Caco-2 (cell line): ENCODE measurements around the gene EVL. TPM values are rescaled to one million over a fixed set of nuclear protein-coding genes. Genes with fewer than 3 reads are reported as not detected.
A peak's percentile ranks its signal among the peaks of the same experiment; 100 is the strongest.
"Not testable (repeated sequence)": the region's sequence is repeated elsewhere in the genome, so short reads cannot be mapped to it uniquely, and the experiment has no call there.

Experiments used
- BruUV-seq: library from RNA; stranded (reverse); fragments of 400-500 nt; replicated peaks from 2 replicates; lab custom pipeline; 2021; lab: Mats Ljungman, UMichigan
- CTCF ChIA-PET: fragments of 300-600 bp; sonication (Branson Sonifier 250); formaldehyde crosslinking; loops from one replicate; lab custom pipeline; 2022; ENCODE audit warnings: antibody characterized with exemption; lab: Charles Lee
- POLR2A ChIA-PET: fragments of 300-600 bp; sonication (Branson Sonifier 250); formaldehyde crosslinking; loops from one replicate; lab custom pipeline; 2022; ENCODE audit warnings: antibody characterized with exemption; lab: Charles Lee
- DNase-seq, 2 experiments: peaks; one replicate each; pipeline versions ENCODE4 v3.0.0 to v3.0.0-alpha.2; 2020 to 2022
- H3K27me3 ChIP-seq: replicated peaks from 2 replicates; pipeline ENCODE4 v1.6.0; 2011; ENCODE audit warnings: low read length; ENCODE audit not compliant: control insufficient read depth, insufficient read depth
- H3K36me3 ChIP-seq: 2 replicates; pipeline ENCODE4 v1.5.1; 2011; ENCODE audit warnings: low read length; ENCODE audit not compliant: control insufficient read depth, insufficient read depth
- H3K4me1 ChIP-seq: fragments of 250-450 bp; sonication (Bioruptor Pico); 2 replicates; pipeline ENCODE4 v1.5.1; 2020; ENCODE audit warnings: mild to moderate bottlenecking
- H3K4me3 ChIP-seq: 2 replicates; pipeline ENCODE4 v1.5.1; 2011; ENCODE audit warnings: low read depth, mild to moderate bottlenecking, control low read depth, low read length
- H3K9me3 ChIP-seq: fragments of 250-450 bp; sonication (Bioruptor Pico); 2 replicates; pipeline ENCODE4 v1.5.1; 2020; ENCODE audit warnings: mild to moderate bottlenecking, moderate library complexity
- H3K27ac Mint-ChIP-seq: one replicate; pipeline ENCODE4 v1.8.0; 2022; ENCODE audit warnings: mixed read lengths; ENCODE audit not compliant: unreplicated experiment
- H3K27me3 Mint-ChIP-seq: one replicate; pipeline ENCODE4 v1.8.0; 2022; ENCODE audit warnings: mixed read lengths; ENCODE audit not compliant: insufficient read depth, unreplicated experiment
- H3K36me3 Mint-ChIP-seq: one replicate; pipeline ENCODE4 v1.8.0; 2022; ENCODE audit warnings: mild to moderate bottlenecking, mixed read lengths; ENCODE audit not compliant: insufficient read depth, unreplicated experiment
- H3K4me1 Mint-ChIP-seq: one replicate; pipeline ENCODE4 v1.8.0; 2022; ENCODE audit warnings: low read depth, mixed read lengths; ENCODE audit not compliant: unreplicated experiment
- H3K4me3 Mint-ChIP-seq: one replicate; pipeline ENCODE4 v1.8.0; 2022; ENCODE audit warnings: mild to moderate bottlenecking, moderate library complexity, mixed read lengths; ENCODE audit not compliant: unreplicated experiment
- H3K9me3 Mint-ChIP-seq: one replicate; pipeline ENCODE4 v1.8.0; 2022; ENCODE audit warnings: mixed read lengths; ENCODE audit not compliant: unreplicated experiment
- CTCF ChIP-seq, 2 experiments: fragments of 200-600 bp in 1 of 2; IDR thresholded peaks; 1 replicate in 1 of 2; 2 replicates in 1 of 2; pipeline versions ENCODE4 v1.5.1 to v1.8.0; 2011 to 2022; ENCODE audit warnings: antibody characterized with exemption in 1 of 2, control low read depth in 1 of 2, inconsistent platforms in 1 of 2, low read depth in 1 of 2, low read length in 1 of 2, mild to moderate bottlenecking in 1 of 2, moderate library complexity in 1 of 2; ENCODE audit not compliant: insufficient read depth in 1 of 2, severe bottlenecking in 1 of 2, unreplicated experiment in 1 of 2
- intact Hi-C: fragments of 100-400 bp; cut with micrococcal nuclease; formaldehyde crosslinking; loops from one replicate; pipeline ENCODE4 v1.10.0; 2022; ENCODE audit not compliant: unreplicated experiment
- total RNA-seq: library from RNA; stranded (reverse); gene quantifications from 2 replicates; pipeline ENCODE4 v1.2.3, GENCODE V29; 2022

EVL gene
- total RNA-seq, 1 experiment from 2014 or later, result 14.2 TPM

DNA sequence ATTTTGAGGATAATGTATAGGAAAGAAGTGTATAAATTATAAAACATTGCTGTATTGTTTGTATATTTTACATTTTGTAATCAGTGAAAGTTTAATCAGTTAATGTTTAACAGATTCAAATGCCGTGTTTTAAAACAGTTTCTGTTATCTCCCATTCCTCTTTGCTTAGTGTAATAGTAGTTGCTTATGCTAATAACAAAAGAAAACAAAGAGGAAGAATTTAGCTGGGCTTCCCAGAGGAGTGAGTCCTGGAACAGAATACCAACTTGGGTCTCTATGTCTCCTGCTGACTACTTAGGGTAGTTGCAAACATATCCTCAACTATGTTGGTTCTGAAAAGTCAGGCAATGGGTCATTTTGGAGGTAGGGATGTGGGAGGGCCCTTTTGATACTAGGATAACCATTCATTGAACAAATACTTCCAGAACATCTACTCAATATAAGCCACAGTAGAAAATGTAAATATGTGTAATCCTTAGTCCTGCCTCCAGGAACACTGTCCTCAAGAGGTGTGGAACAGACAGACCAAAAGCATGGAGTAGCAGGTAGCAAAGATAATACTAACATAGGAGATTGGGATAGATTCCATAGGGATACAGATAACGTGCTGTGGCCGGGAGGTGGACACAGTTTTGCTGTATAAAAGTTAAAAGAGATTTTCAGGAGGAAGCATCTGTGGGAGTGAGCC, 36.1 kb upstream of the EVL start:
- intact Hi-C loops, result no loop called here
- Mint-ChIP-seq H3K4me3 (no peak overlapping the region), H3K9me3 (no peaks in the 10 kb centered on the region), H3K27ac (peak overlapping the region; percentile 49), H3K4me1 (peaks cover 25% of the 10 kb centered on the region), H3K27me3 (no peaks in the 10 kb centered on the region), H3K36me3 (no peaks in the 10 kb centered on the region)
- no peak for DNase-seq
- no peak overlapping the region for H3K4me3 ChIP-seq
- no peak for TF ChIP-seq CTCF (IDR thresholded peaks at IDR 0.05; ENCODE audit: insufficient read depth in 1 of 2, low read depth in 1 of 2, low read length in 1 of 2, severe bottlenecking in 1 of 2, unreplicated experiment in 1 of 2)
- no peaks in the 10 kb centered on the region for H3K36me3 ChIP-seq
- H3K9me3 ChIP-seq, result no peaks in the 10 kb centered on the region
- H3K4me1 ChIP-seq, result peaks cover 22% of the 10 kb centered on the region
- POLR2A ChIA-PET, result no interaction called here
- H3K27me3 ChIP-seq, result no peaks in the 10 kb centered on the region
- no TSS peak for BruUV-seq
- CTCF ChIA-PET, result no interaction called here

DNA sequence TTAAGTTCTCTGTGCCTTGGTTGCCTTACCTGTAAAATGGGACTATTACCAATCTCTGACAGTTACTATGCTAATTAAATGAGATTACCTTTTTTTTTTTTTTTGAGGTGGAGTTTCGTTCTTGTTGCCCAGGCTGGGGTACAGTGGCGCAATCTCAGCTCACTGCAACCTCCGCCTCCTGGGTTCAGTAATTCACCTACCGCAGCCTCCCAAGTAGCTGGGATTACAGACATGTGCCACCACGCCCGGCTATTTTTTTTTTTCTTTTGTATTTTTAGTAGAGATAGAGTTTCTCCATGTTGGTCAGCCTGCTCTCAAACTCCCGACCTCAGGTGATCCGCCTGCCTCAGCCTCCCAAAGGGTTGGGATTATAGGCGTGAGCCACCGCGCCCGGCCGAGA, 35.2 kb upstream of the EVL start:
- peaks cover 19% of the 10 kb centered on the region for H3K4me1 Mint-ChIP-seq
- CTCF ChIA-PET, POLR2A ChIA-PET, H3K4me3 ChIP-seq, H3K9me3 Mint-ChIP-seq, H3K36me3 Mint-ChIP-seq, H3K27me3 ChIP-seq, H3K27me3 Mint-ChIP-seq, H3K36me3 ChIP-seq, H3K9me3 ChIP-seq, H3K4me3 Mint-ChIP-seq, DNase-seq, H3K27ac Mint-ChIP-seq, BruUV-seq, intact Hi-C loops: not testable (repeated sequence)
- H3K4me1 ChIP-seq, result peaks cover 19% of the 10 kb centered on the region

DNA sequence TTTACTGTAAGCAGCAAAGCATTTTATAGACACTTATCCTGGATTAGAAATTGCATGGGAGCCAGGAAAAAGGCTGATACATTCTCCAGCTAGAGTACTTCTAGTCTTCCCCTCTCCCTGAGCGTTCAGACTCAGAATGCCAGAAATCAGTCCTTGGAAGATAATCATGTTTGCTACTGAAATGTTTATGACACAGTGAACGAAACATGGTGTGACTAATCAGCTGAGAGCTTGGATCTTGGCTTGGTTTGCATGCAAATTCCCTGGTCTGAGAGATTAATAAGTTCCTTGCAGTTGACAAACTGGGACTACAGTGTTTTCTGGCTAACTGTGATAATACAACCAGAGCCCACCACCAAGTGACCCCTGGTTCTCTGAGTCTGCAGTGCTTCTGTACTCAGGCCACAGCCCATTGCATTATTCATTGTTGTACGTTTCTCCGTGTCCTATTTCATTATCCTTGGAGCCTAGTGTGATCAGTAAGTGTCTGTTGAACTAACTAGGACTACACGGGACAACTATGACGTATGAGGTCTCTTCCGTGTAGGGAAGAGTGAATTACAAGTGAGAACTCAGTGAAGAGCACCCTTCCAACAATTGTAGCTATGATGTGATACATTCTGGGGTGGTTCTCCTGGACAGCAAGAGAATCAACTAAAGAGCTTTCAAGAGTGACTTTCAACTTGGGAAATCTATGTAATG, 34.6 kb upstream of the EVL start:
- peaks cover 14% of the 10 kb centered on the region for H3K4me1 Mint-ChIP-seq
- H3K27me3 ChIP-seq, result no peaks in the 10 kb centered on the region
- no peaks in the 10 kb centered on the region for H3K9me3 ChIP-seq
- H3K9me3 Mint-ChIP-seq, result no peaks in the 10 kb centered on the region
- no peaks in the 10 kb centered on the region for H3K36me3 ChIP-seq
- H3K27ac Mint-ChIP-seq, result no peak overlapping the region
- no peaks in the 10 kb centered on the region for H3K27me3 Mint-ChIP-seq
- no peak for DNase-seq
- H3K36me3 Mint-ChIP-seq, result no peaks in the 10 kb centered on the region
- H3K4me1 ChIP-seq, result peaks cover 18% of the 10 kb centered on the region; the same call in 1 of the 2 replicates
- no peak for TF ChIP-seq CTCF (IDR thresholded peaks at IDR 0.05; ENCODE audit: insufficient read depth in 1 of 2, low read depth in 1 of 2, low read length in 1 of 2, severe bottlenecking in 1 of 2, unreplicated experiment in 1 of 2)
- POLR2A ChIA-PET, result no interaction called here
- no peak overlapping the region for H3K4me3 Mint-ChIP-seq
- CTCF ChIA-PET, result interaction anchor here (1.0 kb wide), 1 partner anchor 163 kb away, joined by 3 read pairs; no protein-coding TSS in a partner anchor
- H3K4me3 ChIP-seq, result no peak overlapping the region
- intact Hi-C loops, result no loop called here
- no TSS peak for BruUV-seq
